ENCODE measurements around the gene UNG.
"Not testable (repeated sequence)": the region's sequence is repeated elsewhere in the genome, so short reads cannot be mapped to it uniquely, and the experiment has no call there.

Gene UNG

DNA sequence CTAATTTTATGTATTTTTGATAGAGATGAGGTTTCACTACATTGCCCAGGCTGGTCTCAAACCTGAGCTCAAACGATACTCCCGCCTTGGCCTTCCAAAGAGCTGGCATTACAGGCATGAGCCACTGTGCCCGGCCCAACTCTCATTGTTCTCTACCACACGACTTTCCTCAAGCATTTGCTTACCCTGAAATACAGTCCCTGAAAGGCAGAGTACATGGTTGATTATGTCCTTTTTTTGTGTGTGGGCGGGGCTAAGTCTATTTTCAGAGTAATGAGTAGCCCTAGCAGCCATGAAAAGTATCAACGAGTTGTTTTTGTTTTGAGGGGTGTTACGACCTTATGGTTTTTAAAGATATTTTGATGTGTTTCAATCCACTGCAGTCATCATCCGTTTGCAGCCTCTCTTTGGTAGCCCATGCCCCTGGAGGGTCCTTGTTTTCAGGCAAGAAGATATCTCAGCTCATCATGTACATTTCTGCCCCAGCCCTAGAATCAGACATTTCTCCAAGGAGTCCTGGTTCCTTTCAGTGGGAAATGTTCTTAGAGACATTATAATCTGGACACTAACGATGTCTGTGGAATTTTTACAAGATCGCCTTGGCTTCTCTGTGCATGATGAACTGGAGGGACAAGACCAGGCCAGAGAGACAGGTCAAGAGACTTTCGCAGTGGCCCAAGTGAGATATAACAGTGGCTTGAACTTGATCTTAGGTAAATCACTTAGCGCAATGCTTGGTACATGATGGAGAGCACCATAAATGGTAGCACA is 27.7 kb downstream of the UNG start:
- DNase-seq, result no peak

- DNase-seq, result no peak
Observed at GRCh38 chr12:109125791-109126190, 28.4 kb downstream of the UNG start.

- DNase-seq, result no peak
Observed at GRCh38 chr12:109126784-109127183, 29.4 kb downstream of the UNG start.

DNA sequence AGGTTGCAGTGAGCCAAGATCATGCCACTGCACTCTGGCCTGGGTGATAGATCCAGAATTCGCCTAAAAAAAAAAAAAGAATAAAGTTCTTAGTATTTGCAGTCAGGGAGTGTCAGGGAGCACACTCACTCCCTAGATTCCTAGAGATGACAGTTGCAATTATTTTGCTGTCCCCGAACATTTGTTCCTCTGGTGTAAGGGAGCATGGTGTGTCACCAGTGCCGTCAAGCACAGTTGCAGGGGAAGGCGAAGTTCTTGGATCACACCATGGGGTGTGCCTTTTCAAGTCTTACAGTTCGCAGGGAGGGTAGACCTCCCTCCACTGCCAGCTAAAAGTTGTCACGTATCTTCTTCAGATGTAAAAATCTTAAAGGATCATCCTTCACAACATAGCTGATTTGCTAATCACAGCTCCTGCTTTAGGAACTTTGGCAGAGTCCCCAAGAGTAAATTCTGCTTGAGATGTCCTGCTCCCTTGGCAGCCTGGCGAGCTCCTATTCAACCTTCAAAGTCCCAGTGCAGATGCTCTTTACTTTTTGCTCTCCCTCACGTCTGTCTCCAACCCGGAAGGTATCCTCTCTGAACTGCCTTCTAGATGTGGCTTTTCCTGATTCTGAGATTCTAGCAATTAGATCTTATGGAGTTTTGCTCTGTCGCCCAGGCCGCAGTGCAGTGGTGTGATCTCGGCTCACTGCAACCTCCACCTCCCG is 30.3 kb downstream of the UNG start:
- no peak for DNase-seq

DNA sequence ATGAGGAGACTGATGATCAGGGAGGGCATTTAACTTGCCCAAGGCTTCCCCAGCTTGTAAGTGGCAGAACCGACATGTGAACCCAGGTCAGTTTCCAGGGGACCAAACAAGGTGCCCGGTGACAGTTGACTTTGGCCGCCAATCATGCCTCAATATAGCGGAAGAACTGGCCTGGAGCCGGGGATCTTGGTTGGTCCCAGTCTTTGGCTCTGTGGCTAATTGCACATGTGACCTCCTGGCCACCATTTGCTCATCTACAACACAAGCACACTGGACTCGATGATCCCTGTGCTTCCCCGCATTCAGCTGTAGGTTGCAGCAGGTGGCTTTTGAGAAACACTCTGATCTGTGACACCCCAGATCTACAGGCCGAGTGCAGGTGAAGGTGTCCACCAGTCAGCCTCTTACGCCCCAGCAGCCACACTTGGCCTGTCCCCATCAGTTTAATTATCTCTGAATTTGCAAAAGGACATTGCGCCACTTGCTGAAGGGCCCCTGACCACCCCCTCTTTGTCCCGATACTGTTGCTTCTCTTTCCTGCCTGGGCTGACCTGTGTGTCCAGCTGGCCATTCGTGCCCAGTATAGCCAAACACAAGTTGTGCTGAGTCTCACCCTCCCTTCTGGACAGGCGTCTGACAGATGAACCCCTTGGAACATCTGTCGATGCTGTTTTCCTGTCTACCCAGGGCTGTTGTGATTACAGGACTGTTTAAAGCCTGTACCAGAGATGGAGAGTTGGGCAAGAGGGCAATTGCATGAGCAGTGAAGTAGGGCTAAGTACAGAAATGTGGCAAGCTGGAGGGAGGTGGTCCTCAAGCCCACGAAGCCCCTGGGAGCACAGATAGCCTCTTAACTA is 33.1 kb downstream of the UNG start:
- no peak for DNase-seq

- no peak for DNase-seq
Observed at GRCh38 chr12:109131154-109132050, 34.0 kb downstream of the UNG start.

GRCh38 chr12:109134186-109134917 is 37.0 kb downstream of the UNG start:
- no peak for DNase-seq

DNA sequence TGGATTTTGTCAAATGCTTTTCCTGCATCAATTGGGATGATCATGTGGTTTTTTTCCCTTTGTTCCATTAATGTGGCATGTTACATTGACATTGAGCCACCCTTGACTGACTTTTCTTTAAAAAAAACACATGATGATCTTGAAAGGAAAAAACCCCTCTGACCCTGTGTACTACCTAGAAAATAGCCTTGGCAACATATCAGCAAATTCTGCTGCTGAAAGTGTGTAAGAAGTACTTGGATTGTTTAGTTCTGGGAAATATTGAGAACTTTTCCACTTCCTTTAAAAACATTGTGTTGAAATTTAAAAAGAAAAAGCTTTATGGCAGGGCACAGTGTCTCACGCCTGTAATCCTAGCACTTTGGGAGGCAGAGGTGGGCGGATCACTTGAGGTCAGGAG is 39.7 kb downstream of the UNG start:
- no peak for DNase-seq

GRCh38 chr12:109139360-109139759 is 42.0 kb downstream of the UNG start:
- DNase-seq, result no peak

- DNase-seq, result no peak
Observed at GRCh38 chr12:109139791-109140190, 42.4 kb downstream of the UNG start.

DNA sequence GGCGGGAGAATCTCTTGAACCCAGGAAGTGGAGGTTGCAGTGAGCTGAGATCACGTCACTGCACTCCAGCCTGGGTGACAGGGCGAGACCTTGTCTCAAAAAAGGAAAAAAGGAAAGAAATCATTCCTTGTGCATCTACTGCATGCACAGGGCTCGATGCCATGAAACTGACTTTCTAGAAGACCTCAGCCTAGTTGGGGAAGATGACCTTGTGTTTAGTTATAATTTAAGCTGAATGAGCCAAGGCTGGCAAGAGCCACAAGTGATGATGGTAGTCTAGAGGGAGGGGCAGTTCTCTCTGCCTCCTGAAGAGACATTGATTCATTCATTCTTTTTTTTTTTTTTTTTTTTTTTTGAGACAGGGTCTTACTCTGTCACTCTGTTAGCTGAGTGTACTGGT is 43.2 kb downstream of the UNG start:
- DNase-seq, result no peak

- DNase-seq, result no peak
Observed at GRCh38 chr12:109144224-109144623, 46.8 kb downstream of the UNG start.

- DNase-seq, result not testable (repeated sequence)
Observed at GRCh38 chr12:109147126-109147525, 49.7 kb downstream of the UNG start.

DNA sequence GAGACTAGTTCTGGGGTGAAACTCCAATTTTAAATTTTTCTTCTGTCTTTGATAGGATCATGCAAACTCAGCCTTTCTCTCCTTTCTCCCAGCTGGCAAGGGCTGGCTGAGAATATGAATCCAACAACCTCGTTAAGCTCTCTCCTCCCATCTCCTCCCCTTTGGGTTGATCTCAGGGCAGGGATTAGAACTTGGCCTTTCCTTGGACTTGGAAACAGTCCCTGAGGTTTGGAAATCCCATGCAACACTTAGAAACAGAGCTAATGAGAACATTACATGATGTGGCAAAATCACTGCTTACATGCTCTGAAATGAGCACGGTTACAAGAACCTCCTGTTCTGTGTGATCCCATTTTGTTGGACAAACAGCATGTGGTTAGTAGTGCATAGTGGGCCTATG is 50.6 kb downstream of the UNG start:
- DNase-seq, result no peak

DNA sequence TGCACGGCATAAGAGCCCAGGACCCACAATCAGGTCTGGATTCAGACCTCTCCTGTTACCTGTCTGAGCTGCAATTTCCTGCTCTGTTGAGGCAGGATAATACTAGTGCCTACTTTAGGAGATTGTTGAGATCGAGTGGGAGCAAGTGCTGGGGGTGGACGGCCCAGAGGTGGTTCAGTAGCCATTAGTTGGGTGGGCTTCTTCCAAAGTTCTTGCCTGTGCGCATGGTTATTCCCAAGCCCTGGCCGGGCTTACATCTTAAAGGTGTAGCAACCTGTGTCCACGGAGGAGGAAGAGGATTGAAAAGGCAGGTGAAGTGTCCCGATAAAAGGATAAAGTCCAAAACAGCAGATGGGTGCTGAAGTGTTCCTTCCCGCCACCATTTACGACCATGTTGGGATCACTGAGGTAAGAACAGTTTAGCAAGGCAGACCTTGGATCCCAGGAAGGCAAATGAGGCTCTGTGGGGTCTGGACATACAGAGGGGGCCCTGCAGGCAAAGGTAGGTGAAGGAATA is 52.8 kb downstream of the UNG start:
- DNase-seq, result no peak

- DNase-seq, result no peak
Observed at GRCh38 chr12:109151457-109151856, 54.1 kb downstream of the UNG start.

DNA sequence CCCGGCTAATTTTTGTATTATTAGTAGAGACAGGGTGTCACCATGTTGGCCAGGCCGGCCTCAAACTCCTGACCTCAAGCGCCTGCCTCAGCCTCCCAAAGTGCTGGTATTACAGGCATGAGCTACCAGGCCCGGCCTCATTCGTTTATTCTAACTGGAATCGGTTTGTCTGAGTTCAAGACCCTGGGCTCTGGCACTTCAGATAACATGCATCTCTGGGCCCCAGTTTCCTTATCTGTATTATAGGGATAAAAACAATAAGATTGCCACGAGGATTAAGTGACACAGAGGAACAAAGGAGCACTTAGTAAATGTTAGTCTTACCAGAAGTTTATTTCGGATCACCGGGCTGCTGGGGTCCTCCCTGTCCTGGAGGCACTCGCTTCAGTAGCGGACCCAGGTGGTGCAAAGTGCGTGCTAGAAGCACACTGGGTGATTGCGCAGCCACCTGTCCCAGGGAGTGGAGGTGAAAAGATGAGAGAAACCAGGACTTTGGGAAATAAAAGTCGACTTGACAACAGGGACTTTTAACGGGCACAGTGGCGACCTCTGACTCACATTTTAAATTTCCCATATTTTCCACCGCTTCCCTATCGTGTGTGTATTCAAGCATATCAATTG is 56.5 kb downstream of the UNG start:
- no peak for DNase-seq

- peak; percentile 43 for DNase-seq
Observed at GRCh38 chr12:109154451-109155438, 57.3 kb downstream of the UNG start.

GRCh38 chr12:109156036-109156435 is 58.6 kb downstream of the UNG start:
- DNase-seq, result no peak

GRCh38 chr12:109156586-109156985 is 59.2 kb downstream of the UNG start:
- no peak for DNase-seq
